OCI-LY3 (cell line): ENCODE measurements around the gene ZNF248.

Source experiments
- H2AFZ ChIP-seq: fragments of 200-600, 300-600 bp; shearing (Covaris generic); 2 replicates; pipeline ENCODE4 v1.6.0; 2014; ENCODE audit warnings: antibody characterized with exemption, low read depth, low read length
- H3K27ac ChIP-seq: fragments of 200-600, 300-600 bp; sonication (generic); 2 replicates; pipeline ENCODE4 v1.5.1; 2014; ENCODE audit warnings: mild to moderate bottlenecking, low read length, moderate library complexity, mixed read lengths
- H3K27me3 ChIP-seq: fragments of 200-600, 300-600 bp; sonication (generic); 2 replicates; pipeline ENCODE4 v1.6.1; 2014; ENCODE audit warnings: low read depth, low read length, mixed read lengths
- H3K36me3 ChIP-seq: fragments of 200-600, 300-600 bp; sonication (generic); replicated peaks from 2 replicates; pipeline ENCODE3; 2014; ENCODE audit warnings: low read depth, low read length, mixed read lengths
- H3K4me1 ChIP-seq: fragments of 300-600, 200-600 bp; sonication (generic); 2 replicates; pipeline ENCODE4 v1.6.1; 2014; ENCODE audit warnings: low read length, mixed read lengths
- H3K4me2 ChIP-seq: fragments of 200-600, 300-600 bp; sonication (generic); 2 replicates; pipeline ENCODE4 v1.6.1; 2014; ENCODE audit warnings: low read length, mixed read lengths
- H3K4me3 ChIP-seq: fragments of 300-600, 200-600 bp; sonication (generic); 2 replicates; pipeline ENCODE4 v1.5.1; 2014; ENCODE audit warnings: antibody characterized with exemption, mild to moderate bottlenecking, low read length, moderate library complexity
- H3K79me2 ChIP-seq: fragments of 300-600, 200-600 bp; shearing (Covaris generic); 2 replicates; pipeline ENCODE4 v1.6.1; 2014; ENCODE audit warnings: mild to moderate bottlenecking, low read length, mixed read lengths
- H3K9ac ChIP-seq: fragments of 300-600, 200-600 bp; shearing (Covaris generic); 2 replicates; pipeline ENCODE4 v1.6.0; 2014; ENCODE audit warnings: mild to moderate bottlenecking, low read length, moderate library complexity
- H3K9me3 ChIP-seq: fragments of 200-600, 300-600 bp; shearing (Covaris generic); 2 replicates; pipeline ENCODE4 v1.6.1; 2014; ENCODE audit warnings: low read length, mixed read lengths; ENCODE audit not compliant: insufficient read depth
- H4K20me1 ChIP-seq: fragments of 200-600, 300-600 bp; sonication (generic); 2 replicates; pipeline ENCODE4 v1.6.1; 2016; ENCODE audit warnings: low read length, mixed read lengths; ENCODE audit not compliant: insufficient read depth
- EZH2phosphoT487 ChIP-seq: fragments of 200-600 bp; shearing (Covaris generic); IDR thresholded peaks from 2 replicates; pipeline ENCODE4 v1.6.1; 2018; ENCODE audit warnings: antibody characterized with exemption, mixed run types, low read depth
- TF ChIP-seq, protein P1 (sequence below): fragments of 200-600, 300-600 bp; sonication (generic); IDR thresholded peaks from 2 replicates; pipeline ENCODE4 v1.5.1; 2014; ENCODE audit warnings: antibody characterized with exemption, low read length, low read depth

The ZNF248 gene

GRCh38 chr10:37885850-37886249, 28.4 kb upstream of the ZNF248 start:
- H3K4me3 ChIP-seq, result no peak overlapping the region
- no peak overlapping the region for H2AFZ ChIP-seq
- H3K4me2 ChIP-seq, result no peak overlapping the region
- no peak overlapping the region for H3K27ac ChIP-seq
- H3K36me3 ChIP-seq, result no peaks in the 10 kb centered on the region
- no peaks in the 10 kb centered on the region for H3K4me1 ChIP-seq
- TF ChIP-seq, protein P1, sequence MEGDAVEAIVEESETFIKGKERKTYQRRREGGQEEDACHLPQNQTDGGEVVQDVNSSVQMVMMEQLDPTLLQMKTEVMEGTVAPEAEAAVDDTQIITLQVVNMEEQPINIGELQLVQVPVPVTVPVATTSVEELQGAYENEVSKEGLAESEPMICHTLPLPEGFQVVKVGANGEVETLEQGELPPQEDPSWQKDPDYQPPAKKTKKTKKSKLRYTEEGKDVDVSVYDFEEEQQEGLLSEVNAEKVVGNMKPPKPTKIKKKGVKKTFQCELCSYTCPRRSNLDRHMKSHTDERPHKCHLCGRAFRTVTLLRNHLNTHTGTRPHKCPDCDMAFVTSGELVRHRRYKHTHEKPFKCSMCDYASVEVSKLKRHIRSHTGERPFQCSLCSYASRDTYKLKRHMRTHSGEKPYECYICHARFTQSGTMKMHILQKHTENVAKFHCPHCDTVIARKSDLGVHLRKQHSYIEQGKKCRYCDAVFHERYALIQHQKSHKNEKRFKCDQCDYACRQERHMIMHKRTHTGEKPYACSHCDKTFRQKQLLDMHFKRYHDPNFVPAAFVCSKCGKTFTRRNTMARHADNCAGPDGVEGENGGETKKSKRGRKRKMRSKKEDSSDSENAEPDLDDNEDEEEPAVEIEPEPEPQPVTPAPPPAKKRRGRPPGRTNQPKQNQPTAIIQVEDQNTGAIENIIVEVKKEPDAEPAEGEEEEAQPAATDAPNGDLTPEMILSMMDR, result no peak
- TF ChIP-seq EZH2phosphoT487, result no peak
- H3K9ac ChIP-seq, result no peak overlapping the region
- H3K9me3 ChIP-seq, result no peaks in the 10 kb centered on the region
- H3K27me3 ChIP-seq, result no peaks in the 10 kb centered on the region
- H3K79me2 ChIP-seq, result no peaks in the 10 kb centered on the region
- no peaks in the 10 kb centered on the region for H4K20me1 ChIP-seq

DNA sequence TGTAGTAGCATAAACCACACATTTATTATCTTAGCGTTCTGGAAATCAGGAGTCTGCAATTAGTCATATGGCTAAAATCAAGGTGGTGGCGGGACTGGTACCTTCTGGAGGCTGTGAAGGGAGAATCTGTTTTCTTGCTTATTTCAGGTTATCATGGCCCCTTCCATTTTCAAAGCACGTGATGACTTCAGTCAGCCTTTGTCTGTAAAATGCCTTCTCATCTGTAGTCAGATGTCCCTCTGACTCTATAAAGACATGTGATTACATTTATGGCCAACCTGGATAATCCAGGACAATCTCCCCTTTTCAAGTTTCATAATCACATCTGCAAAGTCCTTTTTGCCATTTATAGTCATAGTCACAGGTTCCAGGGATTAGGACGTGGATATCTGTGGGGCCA, 15.5 kb upstream of the ZNF248 start:
- TF ChIP-seq, protein P1, result no peak
- no peak for TF ChIP-seq EZH2phosphoT487
- no peak overlapping the region for H3K9ac ChIP-seq
- no peaks in the 10 kb centered on the region for H3K79me2 ChIP-seq
- no peak overlapping the region for H3K4me2 ChIP-seq
- H4K20me1 ChIP-seq, result no peaks in the 10 kb centered on the region
- no peak overlapping the region for H3K27ac ChIP-seq
- no peaks in the 10 kb centered on the region for H3K36me3 ChIP-seq
- H3K4me3 ChIP-seq, result no peak overlapping the region
- H3K9me3 ChIP-seq, result no peaks in the 10 kb centered on the region
- H2AFZ ChIP-seq, result no peak overlapping the region
- H3K4me1 ChIP-seq, result no peaks in the 10 kb centered on the region
- no peaks in the 10 kb centered on the region for H3K27me3 ChIP-seq

GRCh38 chr10:37872283-37872682, 14.9 kb upstream of the ZNF248 start:
- no peaks in the 10 kb centered on the region for H3K9me3 ChIP-seq
- no peaks in the 10 kb centered on the region for H4K20me1 ChIP-seq
- no peak overlapping the region for H3K27ac ChIP-seq
- H3K27me3 ChIP-seq, result no peaks in the 10 kb centered on the region
- H2AFZ ChIP-seq, result no peak overlapping the region
- H3K4me2 ChIP-seq, result no peak overlapping the region
- no peak for TF ChIP-seq EZH2phosphoT487
- H3K36me3 ChIP-seq, result no peaks in the 10 kb centered on the region
- H3K4me1 ChIP-seq, result no peaks in the 10 kb centered on the region
- H3K79me2 ChIP-seq, result no peaks in the 10 kb centered on the region
- no peak overlapping the region for H3K4me3 ChIP-seq
- H3K9ac ChIP-seq, result no peak overlapping the region

- no peak overlapping the region for H2AFZ ChIP-seq
These were observed 14.3 kb upstream of the ZNF248 start for GRCh38 chr10:37871568-37872251.

More at GRCh38 chr10:37871568-37872251, 14.3 kb upstream of the ZNF248 start:
- no peak overlapping the region for H3K27ac ChIP-seq
- no peaks in the 10 kb centered on the region for H3K36me3 ChIP-seq
- no peak overlapping the region for H3K4me3 ChIP-seq
- TF ChIP-seq, protein P1, result no peak
- TF ChIP-seq EZH2phosphoT487, result no peak
- H3K9ac ChIP-seq, result no peak overlapping the region
- no peaks in the 10 kb centered on the region for H4K20me1 ChIP-seq
- H3K79me2 ChIP-seq, result no peaks in the 10 kb centered on the region
- H3K27me3 ChIP-seq, result no peaks in the 10 kb centered on the region
- H3K9me3 ChIP-seq, result no peaks in the 10 kb centered on the region
- H3K4me1 ChIP-seq, result peaks cover under 1% of the 10 kb centered on the region; the same call in 1 of the 2 replicates
- no peak overlapping the region for H3K4me2 ChIP-seq
